IMR-90 (cell line): ENCODE data around the gene GIT1. TPM values are rescaled to one million over a fixed set of nuclear protein-coding genes. Genes with fewer than 3 reads are reported as not detected.

ENCODE experiments used
- ATAC-seq: fragments of 200-7000 bp; cut with Tn5 transposase; 2 replicates; pipeline ENCODE4 v1.9.1; 2020; ENCODE audit warnings: low read depth, mild to moderate bottlenecking, moderate library complexity
- BruUV-seq: library from RNA; stranded (reverse); fragments of 400-500 nt; replicated peaks from 2 replicates; lab custom pipeline; 2021; lab: Mats Ljungman, UMichigan
- CTCF ChIA-PET: fragments of 300-600 bp; formaldehyde crosslinking; extraction: SDS; loops from one replicate; lab custom pipeline; 2021; ENCODE audit warnings: antibody characterized with exemption; lab: Yijun Ruan, JAX
- POLR2A ChIA-PET: fragments of 300-600 bp; sonication (Branson Sonifier 250); formaldehyde crosslinking; loops from one replicate; lab custom pipeline; 2022; ENCODE audit warnings: antibody characterized with exemption; ENCODE audit not compliant: unreplicated experiment; lab: Charles Lee
- DNase-seq: peaks from one replicate; pipeline ENCODE4 v3.0.0; 2013
- H2AFZ ChIP-seq: replicated peaks from 2 replicates; pipeline ENCODE3; 2013; ENCODE audit warnings: low read length, mild to moderate bottlenecking; ENCODE audit not compliant: poor library complexity
- H2AK5ac ChIP-seq: 2 replicates; pipeline ENCODE4 v1.6.1; 2013; ENCODE audit warnings: low read depth, low read length, inconsistent platforms
- H2AK9ac ChIP-seq: replicated peaks from 2 replicates; pipeline ENCODE3; 2013; ENCODE audit warnings: mild to moderate bottlenecking, low read depth, low read length, moderate library complexity; ENCODE audit not compliant: poor library complexity
- H2BK120ac ChIP-seq: 2 replicates; pipeline ENCODE4 v1.6.1; 2013; ENCODE audit warnings: low read depth, low read length, inconsistent platforms
- H2BK15ac ChIP-seq: 3 replicates; pipeline ENCODE4 v1.6.1; 2013; ENCODE audit warnings: low read depth, low read length, inconsistent platforms
- H2BK20ac ChIP-seq: 2 replicates; pipeline ENCODE4 v1.6.1; 2013; ENCODE audit warnings: low read depth, mild to moderate bottlenecking, inconsistent platforms, low read length, moderate library complexity
- H2BK5ac ChIP-seq: 2 replicates; pipeline ENCODE4 v1.6.1; 2013; ENCODE audit warnings: mild to moderate bottlenecking, low read depth, low read length, inconsistent platforms; ENCODE audit not compliant: poor library complexity, severe bottlenecking
- H3K14ac ChIP-seq: replicated peaks from 2 replicates; pipeline ENCODE4 v1.6.1; 2013; ENCODE audit warnings: low read depth, low read length, inconsistent platforms
- H3K18ac ChIP-seq: 2 replicates; pipeline ENCODE4 v1.6.1; 2013; ENCODE audit warnings: low read depth, low read length, control low read depth
- H3K23ac ChIP-seq: 2 replicates; pipeline ENCODE4 v1.6.1; 2013; ENCODE audit warnings: low read depth, low read length, inconsistent platforms
- H3K27ac ChIP-seq: 2 replicates; pipeline ENCODE4 v1.5.1; 2013; ENCODE audit warnings: mild to moderate bottlenecking, control low read depth, low read length; ENCODE audit not compliant: insufficient read depth
- H3K27me3 ChIP-seq: 2 replicates; pipeline ENCODE4 v1.6.1; 2013; ENCODE audit warnings: low read length; ENCODE audit not compliant: control insufficient read depth, insufficient read depth
- H3K36me3 ChIP-seq: 2 replicates; pipeline ENCODE4 v1.6.1; 2013; ENCODE audit warnings: low read length, mixed read lengths; ENCODE audit not compliant: control insufficient read depth, insufficient read depth
- H3K4ac ChIP-seq: 2 replicates; pipeline ENCODE4 v1.6.1; 2013; ENCODE audit warnings: low read depth, low read length, inconsistent platforms
- H3K4me1 ChIP-seq: 2 replicates; pipeline ENCODE4 v1.6.1; 2013; ENCODE audit warnings: low read length, mixed read lengths; ENCODE audit not compliant: control insufficient read depth, insufficient read depth
- H3K4me2 ChIP-seq: 2 replicates; pipeline ENCODE4 v1.6.1; 2013; ENCODE audit warnings: low read depth, mild to moderate bottlenecking, control low read depth, low read length, moderate library complexity
- H3K4me3 ChIP-seq: 2 replicates; pipeline ENCODE4 v1.5.1; 2013; ENCODE audit warnings: low read depth, mild to moderate bottlenecking, control low read depth, low read length, moderate library complexity; ENCODE audit not compliant: insufficient read depth
- H3K56ac ChIP-seq: 2 replicates; pipeline ENCODE4 v1.6.1; 2013; ENCODE audit warnings: low read length, inconsistent platforms; ENCODE audit not compliant: insufficient read depth; ENCODE audit errors: extremely low read depth
- H3K79me1 ChIP-seq, 2 experiments: 2 replicates each; pipeline ENCODE4 v1.6.1; 2013; ENCODE audit warnings: low read length in 2 of 2, inconsistent platforms in 1 of 2, low read depth in 1 of 2
- H3K9ac ChIP-seq: 2 replicates; pipeline ENCODE4 v1.6.1; 2013; ENCODE audit warnings: low read depth, low read length, control low read depth
- H3K9me1 ChIP-seq: 2 replicates; pipeline ENCODE4 v1.6.1; 2013; ENCODE audit warnings: low read length, inconsistent platforms; ENCODE audit not compliant: insufficient read depth
- H3K9me3 ChIP-seq: 2 replicates; pipeline ENCODE4 v1.6.1; 2013; ENCODE audit warnings: low read length; ENCODE audit not compliant: control insufficient read depth, insufficient read depth
- H4K20me1 ChIP-seq: 2 replicates; pipeline ENCODE4 v1.6.1; 2013; ENCODE audit warnings: low read length, inconsistent platforms; ENCODE audit not compliant: insufficient read depth
- H4K5ac ChIP-seq: 2 replicates; pipeline ENCODE4 v1.6.1; 2013; ENCODE audit warnings: mild to moderate bottlenecking, low read depth, low read length, control low read depth
- H4K8ac ChIP-seq, 2 experiments: 2 replicates each; pipeline ENCODE4 v1.6.1; 2013; ENCODE audit warnings: low read depth in 2 of 2, low read length in 2 of 2, control low read depth in 1 of 2, inconsistent platforms in 1 of 2
- H4K91ac ChIP-seq: 2 replicates; pipeline ENCODE4 v1.6.1; 2013; ENCODE audit warnings: low read depth, low read length, inconsistent platforms; ENCODE audit not compliant: insufficient read depth
- BHLHE40 ChIP-seq: fragments of 150-350 bp; IDR thresholded peaks from 2 replicates; pipeline ENCODE4 v1.6.1; 2016; ENCODE audit warnings: mild to moderate bottlenecking, low read depth, low read length
- CEBPB ChIP-seq: IDR thresholded peaks from 2 replicates; pipeline ENCODE4 v1.6.1; 2012; ENCODE audit warnings: low read depth, low read length, improper control_type of control experiment
- CHD1 ChIP-seq: IDR thresholded peaks from 2 replicates; pipeline ENCODE4 v1.6.1; 2012; ENCODE audit warnings: low read depth, low read length, improper control_type of control experiment
- CTCF ChIP-seq: conservative IDR thresholded peaks from 2 replicates; pipeline ENCODE4 v1.5.1; 2012; ENCODE audit warnings: mild to moderate bottlenecking, low read depth, low read length, improper control_type of control experiment
- FOS ChIP-seq: fragments of 150-350 bp; IDR thresholded peaks from 2 replicates; pipeline ENCODE4 v1.6.1; 2016; ENCODE audit warnings: low read depth, low read length
- MAFK ChIP-seq: IDR thresholded peaks from 2 replicates; pipeline ENCODE4 v1.6.1; 2012; ENCODE audit warnings: low read depth, low read length, improper control_type of control experiment
- MAZ ChIP-seq: IDR thresholded peaks from 2 replicates; pipeline ENCODE4 v1.6.1; 2012; ENCODE audit warnings: low read depth, mild to moderate bottlenecking, low read length, improper control_type of control experiment, moderate library complexity, borderline replicate concordance
- NFE2L2 ChIP-seq: fragments of 150-350 bp; IDR thresholded peaks from 2 replicates; pipeline ENCODE4 v1.6.1; 2016; ENCODE audit warnings: low read depth, mild to moderate bottlenecking, low read length
- POLR2A ChIP-seq: IDR thresholded peaks from 2 replicates; pipeline ENCODE4 v1.6.1; 2012; ENCODE audit warnings: mild to moderate bottlenecking, low read depth, low read length
- RAD21 ChIP-seq: IDR thresholded peaks from 2 replicates; pipeline ENCODE4 v1.6.1; 2012; ENCODE audit warnings: low read length, improper control_type of control experiment
- RCOR1 ChIP-seq: IDR thresholded peaks from 2 replicates; pipeline ENCODE4 v1.6.1; 2012; ENCODE audit warnings: mild to moderate bottlenecking, low read length, improper control_type of control experiment; ENCODE audit not compliant: insufficient replicate concordance
- RFX5 ChIP-seq: IDR thresholded peaks from 2 replicates; pipeline ENCODE4 v1.8.0; 2012; ENCODE audit warnings: low read depth, mild to moderate bottlenecking, low read length, moderate library complexity
- USF2 ChIP-seq: fragments of 150-350 bp; IDR thresholded peaks from 2 replicates; pipeline ENCODE4 v1.6.1; 2017; ENCODE audit warnings: mild to moderate bottlenecking, antibody characterized with exemption, low read length, low read depth
- WGBS, 2 experiments: methylation state at CpG; one replicate each; pipeline versions ENCODE4 v1.1.5 to v1.1.7; 2013; ENCODE audit warnings: missing lambda C conversion rate in 2 of 2; ENCODE audit not compliant: insufficient read length in 1 of 2; ENCODE audit errors: extremely low coverage in 2 of 2; 5-methylcytosine and 5-hydroxymethylcytosine counted together
- dilution Hi-C: fragments of 300-500 bp; cut with HindIII; formaldehyde crosslinking; loops from one replicate; pipeline ENCODE4 v1.14.3; 2018; ENCODE audit warnings: low sequenced_read_pairs; ENCODE audit not compliant: unreplicated experiment
- in situ Hi-C: fragments of 300-500 bp; cut with MboI; formaldehyde crosslinking; loops from 3 replicates; pipeline ENCODE4 v1.14.3; 2019; ENCODE audit warnings: low sequenced_read_pairs, inconsistent platforms, mixed read lengths
- intact Hi-C: fragments of 100-400 bp; cut with micrococcal nuclease; formaldehyde crosslinking; loops from 2 replicates; pipeline ENCODE4 v1.10.0; 2022
- polyA plus RNA-seq, 3 experiments: library from polyadenylated mRNA; depleted of rRNA; stranded (reverse); fragments of >200 nt; gene quantifications; 2 replicates each; pipeline ENCODE4 v1.2.3, GENCODE V29; 2012; ENCODE audit warnings: low replicate concordance in 1 of 3
- total RNA-seq: library from RNA; depleted of rRNA; stranded (reverse); fragments of >200 nt; gene quantifications from 2 replicates; pipeline ENCODE4 v1.2.3, GENCODE V29; 2012
- TF ChIP-seq, protein P1 (sequence below): fragments of 150-350 bp; IDR thresholded peaks from 2 replicates; pipeline ENCODE4 v1.6.1; 2016; ENCODE audit warnings: low read depth, mild to moderate bottlenecking, low read length, moderate library complexity, borderline replicate concordance

GIT1 gene
- total and polyA plus RNA-seq, 2 of the 4 experiments (the other 2 are of a cell fraction), result 14.2 to 34.2 TPM

GRCh38 chr17:29578626-29579485 lies 10.6 kb downstream of the GIT1 start:
- 90% methylated on average over 2 of the region's 14 CpGs; no CpG with 5 or more reads in 1 of the 2 experiments for WGBS, 2 experiments
- intact Hi-C loops, result no loop called here
- DNase-seq, result no peak
- Histone ChIP-seq H2BK5ac (no peak overlapping the region), H3K36me3 (peaks cover 72% of the 10 kb centered on the region), H4K5ac (no peak overlapping the region), H4K91ac (no peak overlapping the region), H3K4me3 (no peak overlapping the region), H3K18ac (no peak overlapping the region), H3K56ac (no peak overlapping the region), H3K9me3 (no peaks in the 10 kb centered on the region), H4K20me1 (peaks cover 17% of the 10 kb centered on the region), H2AK5ac (no peak overlapping the region), H3K4me2 (no peak overlapping the region), H2BK120ac (no peak overlapping the region), H2BK20ac (no peak overlapping the region), H3K4me1 (no peaks in the 10 kb centered on the region; the same call in 1 of the 2 replicates), H3K23ac (no peak overlapping the region), H2AK9ac (peak overlapping the region; percentile 28), H3K27ac (no peak overlapping the region), H2AFZ (no peak overlapping the region), H3K9ac (no peak overlapping the region), H3K14ac (no peak overlapping the region), H2BK15ac (no peak overlapping the region), H3K79me1 (peaks cover 13 to 48% of the 10 kb centered on the region in 2 experiments), H3K9me1 (peaks cover 2% of the 10 kb centered on the region), H4K8ac (no peak overlapping the region), H3K4ac (no peak overlapping the region), H3K27me3 (no peaks in the 10 kb centered on the region)
- POLR2A ChIA-PET, result no interaction called here
- in situ Hi-C loops, result no loop called here
- no TSS peak for BruUV-seq
- ATAC-seq, result no peak
- TF ChIP-seq CHD1 (no peak), POLR2A (no peak), RAD21 (no peak), MAFK (no peak), CEBPB (no peak), USF2 (no peak), RFX5 (no peak), BHLHE40 (no peak), NFE2L2 (no peak), FOS (no peak), MAZ (no peak), RCOR1 (no peak), CTCF (no peak)
- TF ChIP-seq, protein P1, sequence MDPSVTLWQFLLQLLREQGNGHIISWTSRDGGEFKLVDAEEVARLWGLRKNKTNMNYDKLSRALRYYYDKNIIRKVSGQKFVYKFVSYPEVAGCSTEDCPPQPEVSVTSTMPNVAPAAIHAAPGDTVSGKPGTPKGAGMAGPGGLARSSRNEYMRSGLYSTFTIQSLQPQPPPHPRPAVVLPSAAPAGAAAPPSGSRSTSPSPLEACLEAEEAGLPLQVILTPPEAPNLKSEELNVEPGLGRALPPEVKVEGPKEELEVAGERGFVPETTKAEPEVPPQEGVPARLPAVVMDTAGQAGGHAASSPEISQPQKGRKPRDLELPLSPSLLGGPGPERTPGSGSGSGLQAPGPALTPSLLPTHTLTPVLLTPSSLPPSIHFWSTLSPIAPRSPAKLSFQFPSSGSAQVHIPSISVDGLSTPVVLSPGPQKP, result no peak
- CTCF ChIA-PET, result interaction anchor here (0.6 kb wide), 1 partner anchor 146 kb away, joined by 3 read pairs; no protein-coding TSS in a partner anchor
- dilution Hi-C loops, result no loop called here
